GM18499 (cell line): Measurements from ENCODE around the gene IFNL4.
"Not testable (repeated sequence)": the region's sequence is repeated elsewhere in the genome, so short reads cannot be mapped to it uniquely, and the experiment has no call there.

Source experiments
- ATAC-seq: cut with Tn5 transposase; IDR thresholded peaks from one replicate; pipeline ENCODE4 v1.9.1; 2021; ENCODE audit warnings: moderate number of reproducible peaks; ENCODE audit not compliant: insufficient read depth, unreplicated experiment

Gene IFNL4

GRCh38 chr19:39230096-39230764 lies 18.4 kb downstream of the IFNL4 start:
- no peak for ATAC-seq

- no peak for ATAC-seq
These were observed 23.7 kb downstream of the IFNL4 start for GRCh38 chr19:39224910-39225309.

- no peak for ATAC-seq
These were observed 24.9 kb downstream of the IFNL4 start for GRCh38 chr19:39223703-39224279.

GRCh38 chr19:39219108-39219507 lies 29.5 kb downstream of the IFNL4 start:
- ATAC-seq, result not testable (repeated sequence)

GRCh38 chr19:39218230-39219007 lies 30.2 kb downstream of the IFNL4 start:
- ATAC-seq, result no peak

- no peak for ATAC-seq
These were observed 31.6 kb downstream of the IFNL4 start for GRCh38 chr19:39217094-39217493.

GRCh38 chr19:39215323-39215722 lies 33.3 kb downstream of the IFNL4 start:
- not testable (repeated sequence) for ATAC-seq

GRCh38 chr19:39212375-39212742 lies 36.3 kb downstream of the IFNL4 start:
- no peak for ATAC-seq

- no peak for ATAC-seq
These were observed 36.8 kb downstream of the IFNL4 start for GRCh38 chr19:39211731-39212374.

- ATAC-seq, result no peak
These were observed 39.5 kb downstream of the IFNL4 start for GRCh38 chr19:39209196-39209595.

GRCh38 chr19:39208175-39208795 lies 40.4 kb downstream of the IFNL4 start:
- ATAC-seq, result no peak

GRCh38 chr19:39207293-39207836 lies 41.3 kb downstream of the IFNL4 start:
- ATAC-seq, result no peak

- no peak for ATAC-seq
These were observed 42.5 kb downstream of the IFNL4 start for GRCh38 chr19:39206122-39206521.

GRCh38 chr19:39205449-39205764 lies 43.2 kb downstream of the IFNL4 start:
- ATAC-seq, result no peak

GRCh38 chr19:39203372-39204341 lies 45.0 kb downstream of the IFNL4 start, which contains the start of gene SYCN:
TSS of gene SYCN (minus strand) at chr19:39204263. CDS start at chr19:39204254, 9 bp downstream.
- no peak for ATAC-seq

- no peak for ATAC-seq
These were observed 45.7 kb downstream of the IFNL4 start for GRCh38 chr19:39202998-39203355.

GRCh38 chr19:39200803-39201115 lies 47.9 kb downstream of the IFNL4 start:
- ATAC-seq, result no peak

GRCh38 chr19:39200066-39200802 lies 48.4 kb downstream of the IFNL4 start:
- no peak for ATAC-seq

GRCh38 chr19:39199025-39199424 lies 49.6 kb downstream of the IFNL4 start:
- no peak for ATAC-seq
